ENCODE data around the gene RBKS. TPM values are rescaled to one million over a fixed set of nuclear protein-coding genes. Genes with fewer than 3 reads are reported as not detected.

RBKS gene
- total RNA-seq, 1 experiment from 2014 or later, result 0.54 TPM

DNA sequence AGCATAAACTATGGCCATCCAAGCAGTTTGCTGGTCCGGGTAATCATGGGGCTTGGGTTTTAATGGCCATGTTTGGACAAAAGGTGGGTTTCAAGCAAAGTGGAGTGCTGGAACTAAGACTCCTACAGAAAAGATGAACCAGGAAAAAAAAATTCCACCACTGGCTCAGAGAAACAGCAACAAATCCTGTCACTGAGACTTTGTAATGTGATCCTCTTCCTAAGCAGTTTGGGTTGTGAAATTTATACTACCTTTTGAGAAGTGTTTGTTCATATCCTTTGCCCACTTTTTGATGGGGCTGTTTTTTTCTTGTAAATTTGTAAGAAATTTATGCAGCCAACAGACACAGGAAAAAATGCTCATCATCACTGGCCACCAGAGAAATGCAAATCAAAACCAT lies 78.4 kb downstream of the RBKS start:
- no TSS peak for BruUV-seq (replicated peaks)
- ChIA-PET POLR2A (ENCODE audit: low non-redundant PET) (no interaction called here), CTCF (no interaction called here)
- no peak for DNase-seq (ENCODE audit: low spot score)
- Histone ChIP-seq H3K4me3 (ENCODE audit: low read depth, low read length, poor library complexity, severe bottlenecking) (no peak overlapping the region), H3K9me3 (ENCODE audit: low read depth, low read length, poor library complexity, severe bottlenecking) (no peaks in the 10 kb centered on the region), H3K36me3 (ENCODE audit: insufficient read depth, low read length, poor library complexity, severe bottlenecking) (no peaks in the 10 kb centered on the region), H3K27ac (ENCODE audit: low read depth, low read length, poor library complexity, severe bottlenecking) (no peak overlapping the region), H3K4me1 (ENCODE audit: insufficient read depth, low read length, poor library complexity, severe bottlenecking) (no peaks in the 10 kb centered on the region), H3K27me3 (replicated peaks; ENCODE audit: insufficient read depth, low read depth, low read length, poor library complexity) (no peaks in the 10 kb centered on the region)
- no peak for TF ChIP-seq EZH2 (IDR thresholded peaks at IDR 0.05; ENCODE audit: borderline replicate concordance, low read depth, low read length, poor library complexity, severe bottlenecking)
- TF ChIP-seq, protein P1, sequence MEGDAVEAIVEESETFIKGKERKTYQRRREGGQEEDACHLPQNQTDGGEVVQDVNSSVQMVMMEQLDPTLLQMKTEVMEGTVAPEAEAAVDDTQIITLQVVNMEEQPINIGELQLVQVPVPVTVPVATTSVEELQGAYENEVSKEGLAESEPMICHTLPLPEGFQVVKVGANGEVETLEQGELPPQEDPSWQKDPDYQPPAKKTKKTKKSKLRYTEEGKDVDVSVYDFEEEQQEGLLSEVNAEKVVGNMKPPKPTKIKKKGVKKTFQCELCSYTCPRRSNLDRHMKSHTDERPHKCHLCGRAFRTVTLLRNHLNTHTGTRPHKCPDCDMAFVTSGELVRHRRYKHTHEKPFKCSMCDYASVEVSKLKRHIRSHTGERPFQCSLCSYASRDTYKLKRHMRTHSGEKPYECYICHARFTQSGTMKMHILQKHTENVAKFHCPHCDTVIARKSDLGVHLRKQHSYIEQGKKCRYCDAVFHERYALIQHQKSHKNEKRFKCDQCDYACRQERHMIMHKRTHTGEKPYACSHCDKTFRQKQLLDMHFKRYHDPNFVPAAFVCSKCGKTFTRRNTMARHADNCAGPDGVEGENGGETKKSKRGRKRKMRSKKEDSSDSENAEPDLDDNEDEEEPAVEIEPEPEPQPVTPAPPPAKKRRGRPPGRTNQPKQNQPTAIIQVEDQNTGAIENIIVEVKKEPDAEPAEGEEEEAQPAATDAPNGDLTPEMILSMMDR (conservative IDR thresholded peaks at IDR 0.05; ENCODE audit: low read depth, low read length), result no peak
- intact Hi-C loops (cut with micrococcal nuclease; ENCODE audit: unreplicated experiment), result no loop called here

DNA sequence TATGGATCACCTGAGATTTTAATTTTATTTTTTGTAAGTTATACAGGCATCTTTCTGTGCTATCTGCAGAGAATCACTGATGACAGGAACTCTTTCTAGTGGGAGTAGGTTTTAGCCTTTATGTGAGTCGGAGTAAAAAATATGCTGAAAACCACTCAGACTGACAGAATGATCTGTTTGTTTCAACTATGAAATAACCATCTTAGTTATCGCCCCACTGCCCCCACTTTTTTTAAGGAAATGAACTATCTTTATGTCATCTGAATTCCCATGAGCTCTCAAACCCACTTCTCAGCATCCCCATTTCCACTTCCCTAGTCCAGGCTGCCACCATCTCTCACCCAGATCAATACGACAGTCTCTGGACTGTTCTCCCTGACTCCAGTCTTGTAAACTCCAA lies 79.7 kb downstream of the RBKS start:
- H3K27ac ChIP-seq (ENCODE audit: low read depth, low read length, poor library complexity, severe bottlenecking), result no peak overlapping the region

DNA sequence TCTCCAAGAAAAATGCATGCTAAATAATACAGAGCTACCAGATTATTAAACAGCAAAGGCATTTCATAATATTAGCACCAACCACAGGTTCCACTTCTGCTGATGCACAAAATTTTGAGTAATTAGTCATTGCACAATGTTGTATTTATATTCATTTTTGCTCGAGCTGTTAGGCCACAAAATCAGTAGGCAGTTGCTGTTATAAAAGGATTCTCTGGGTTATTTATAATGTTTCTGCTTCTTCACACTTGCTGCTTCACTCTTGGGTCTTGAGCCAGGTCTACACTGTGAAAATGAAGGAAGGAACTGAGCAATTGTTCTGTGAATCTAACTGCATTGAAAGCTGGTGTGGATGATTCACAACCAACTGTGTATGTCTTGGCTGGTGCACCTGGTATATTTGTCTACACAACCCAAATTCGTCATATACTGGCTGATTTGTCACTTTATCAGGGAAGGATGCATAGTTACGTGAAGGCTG lies 80.4 kb downstream of the RBKS start:
- CTCF ChIA-PET, result interaction anchor here (0.6 kb wide), 1 partner anchor 587 kb away, joined by 4 read pairs; no protein-coding TSS in a partner anchor
- Histone ChIP-seq H3K27ac (ENCODE audit: low read depth, low read length, poor library complexity, severe bottlenecking) (no peak overlapping the region), H3K4me1 (ENCODE audit: insufficient read depth, low read length, poor library complexity, severe bottlenecking) (no peaks in the 10 kb centered on the region), H3K4me3 (ENCODE audit: low read depth, low read length, poor library complexity, severe bottlenecking) (no peak overlapping the region), H3K27me3 (replicated peaks; ENCODE audit: insufficient read depth, low read depth, low read length, poor library complexity) (no peaks in the 10 kb centered on the region), H3K9me3 (ENCODE audit: low read depth, low read length, poor library complexity, severe bottlenecking) (no peaks in the 10 kb centered on the region), H3K36me3 (ENCODE audit: insufficient read depth, low read length, poor library complexity, severe bottlenecking) (no peaks in the 10 kb centered on the region)
- no peak for TF ChIP-seq EZH2 (IDR thresholded peaks at IDR 0.05; ENCODE audit: borderline replicate concordance, low read depth, low read length, poor library complexity, severe bottlenecking)
- TF ChIP-seq, protein P1 (conservative IDR thresholded peaks at IDR 0.05; ENCODE audit: low read depth, low read length), result no peak
- no TSS peak for BruUV-seq (replicated peaks)
- POLR2A ChIA-PET (ENCODE audit: low non-redundant PET), result no interaction called here
- DNase-seq (ENCODE audit: low spot score), result no peak
- intact Hi-C loops (cut with micrococcal nuclease; ENCODE audit: unreplicated experiment), result no loop called here

More for the DNA sequence above, 79.7 kb downstream of the RBKS start:
- POLR2A ChIA-PET (ENCODE audit: low non-redundant PET), result no interaction called here
- no peaks in the 10 kb centered on the region for H3K4me1 ChIP-seq (ENCODE audit: insufficient read depth, low read length, poor library complexity, severe bottlenecking)
- TF ChIP-seq EZH2 (IDR thresholded peaks at IDR 0.05; ENCODE audit: borderline replicate concordance, low read depth, low read length, poor library complexity, severe bottlenecking), result no peak
- TF ChIP-seq, protein P1 (conservative IDR thresholded peaks at IDR 0.05; ENCODE audit: low read depth, low read length), result no peak
- CTCF ChIA-PET, result no interaction called here
- BruUV-seq (replicated peaks), result no TSS peak
- H3K36me3 ChIP-seq (ENCODE audit: insufficient read depth, low read length, poor library complexity, severe bottlenecking), result no peaks in the 10 kb centered on the region
- intact Hi-C loops (cut with micrococcal nuclease; ENCODE audit: unreplicated experiment), result no loop called here
- H3K4me3 ChIP-seq (ENCODE audit: low read depth, low read length, poor library complexity, severe bottlenecking), result no peak overlapping the region
- H3K27me3 ChIP-seq (replicated peaks; ENCODE audit: insufficient read depth, low read depth, low read length, poor library complexity), result no peaks in the 10 kb centered on the region
- no peaks in the 10 kb centered on the region for H3K9me3 ChIP-seq (ENCODE audit: low read depth, low read length, poor library complexity, severe bottlenecking)
- no peak for DNase-seq (ENCODE audit: low spot score)

Measured in A673 (cell line).